Kidney tubule cell (primary cell): ENCODE measurements around the gene FZD2.
A peak's percentile ranks its signal among the peaks of the same experiment; 100 is the strongest.
"Not testable (repeated sequence)": the region's sequence is repeated elsewhere in the genome, so short reads cannot be mapped to it uniquely, and the experiment has no call there.

ENCODE experiments used
- DNase-seq: peaks from one replicate; pipeline ENCODE4 v3.0.0-alpha.2; 2018; ENCODE audit warnings: low spot score

Gene FZD2

GRCh38 chr17:44546671-44547606, 10.3 kb upstream of the FZD2 start:
- DNase-seq: peak; percentile 45

GRCh38 chr17:44547625-44548267, 9.5 kb upstream of the FZD2 start:
- DNase-seq: no peak

GRCh38 chr17:44548376-44549230, 8.7 kb upstream of the FZD2 start:
- DNase-seq: no peak

GRCh38 chr17:44549686-44550085, 7.6 kb upstream of the FZD2 start:
- no peak for DNase-seq

- DNase-seq: no peak
Measured at GRCh38 chr17:44552361-44552760, 4.9 kb upstream of the FZD2 start.

GRCh38 chr17:44555099-44555498, 2.2 kb upstream of the FZD2 start:
- no peak for DNase-seq

- DNase-seq: peak; percentile 45
Measured at GRCh38 chr17:44556166-44556831, 985 bp upstream of the FZD2 start.

- peak; percentile 46 for DNase-seq
Measured at GRCh38 chr17:44557651-44558285, 484 bp downstream of the FZD2 start.

- DNase-seq: no peak
Measured at GRCh38 chr17:44558334-44558709, 1.0 kb downstream of the FZD2 start.

- DNase-seq: no peak
Measured at GRCh38 chr17:44558710-44559633, 1.7 kb downstream of the FZD2 start.

GRCh38 chr17:44559634-44560554, 2.6 kb downstream of the FZD2 start:
- no peak for DNase-seq

- DNase-seq: no peak
Measured at GRCh38 chr17:44561237-44561623, 3.9 kb downstream of the FZD2 start.

GRCh38 chr17:44564429-44564828, 7.1 kb downstream of the FZD2 start:
- no peak for DNase-seq

- no peak for DNase-seq
Measured at GRCh38 chr17:44565866-44566443, 8.7 kb downstream of the FZD2 start.

- DNase-seq: not testable (repeated sequence)
Measured at GRCh38 chr17:44568311-44568944, 11.1 kb downstream of the FZD2 start.

- DNase-seq: no peak
Measured at GRCh38 chr17:44568945-44569858, 11.9 kb downstream of the FZD2 start.

GRCh38 chr17:44572801-44573200, 15.5 kb downstream of the FZD2 start:
- DNase-seq: no peak
